Activated T-helper 2 cell treated with anti-CD3 and anti-CD28 coated beads, Interferon-gamma antibody, Interleukin-2, Interleukin-4, amounts not matched to agents 10 μg/mL and 5 μg/mL and 100 μg/mL, durations not matched to agents 14 hours and 24 hours and 36 hours (primary cell): ENCODE results near the gene TRIM31. TPM values are rescaled to one million over a fixed set of nuclear protein-coding genes. Genes with fewer than 3 reads are reported as not detected.

ENCODE experiments used
- DNase-seq: peaks from one replicate; pipeline ENCODE4 v3.0.0; 2021; ENCODE audit warnings: low spot score
- H3K27ac Mint-ChIP-seq: one replicate; pipeline ENCODE4 v1.8.0; 2021; ENCODE audit warnings: mixed read lengths
- H3K27me3 Mint-ChIP-seq: one replicate; pipeline ENCODE4 v1.8.0; 2021; ENCODE audit warnings: low read depth, mixed read lengths
- H3K36me3 Mint-ChIP-seq: one replicate; pipeline ENCODE4 v1.8.0; 2021; ENCODE audit warnings: low read depth, mixed read lengths
- H3K4me1 Mint-ChIP-seq: one replicate; pipeline ENCODE4 v1.8.0; 2021; ENCODE audit warnings: low read depth, mixed read lengths
- H3K4me3 Mint-ChIP-seq: one replicate; pipeline ENCODE4 v1.8.0; 2021; ENCODE audit warnings: low read depth, mild to moderate bottlenecking, moderate library complexity, mixed read lengths
- H3K9me3 Mint-ChIP-seq: one replicate; pipeline ENCODE4 v1.8.0; 2021; ENCODE audit warnings: mixed read lengths
- intact Hi-C: fragments of 100-400 bp; cut with micrococcal nuclease; formaldehyde crosslinking; loops from one replicate; pipeline ENCODE4 v1.15.1; 2023
- total RNA-seq: library from RNA; stranded (reverse); gene quantifications from 2 replicates; pipeline ENCODE4 v1.2.3, GENCODE V29; 2022

The TRIM31 gene
- total RNA-seq, 1 donor from 2014 or later = not detected

- intact Hi-C loops = loop anchor here (5.0 kb wide), 1 partner anchor 34 kb away; the partner anchor contains the start of gene PPP1R11
- Mint-ChIP-seq H3K4me1 (peaks cover 28% of the 10 kb centered on the region), H3K4me3 (peak overlapping the region; percentile 67), H3K27ac (no peak overlapping the region), H3K36me3 (peaks cover 4% of the 10 kb centered on the region), H3K27me3 (peaks cover 66% of the 10 kb centered on the region), H3K9me3 (no peaks in the 10 kb centered on the region)
- DNase-seq = no peak
These were observed 12.1 kb downstream of the TRIM31 start for GRCh38 chr6:30100585-30101443.

GRCh38 chr6:30100154-30100553, 12.7 kb downstream of the TRIM31 start:
- no peak for DNase-seq
- H3K9me3 Mint-ChIP-seq = no peaks in the 10 kb centered on the region
- H3K4me3 Mint-ChIP-seq = no peak overlapping the region
- peaks cover 4% of the 10 kb centered on the region for H3K36me3 Mint-ChIP-seq
- H3K27me3 Mint-ChIP-seq = peaks cover 67% of the 10 kb centered on the region
- intact Hi-C loops = loop anchor here (5.0 kb wide), 1 partner anchor 33 kb away; the partner anchor contains the start of gene PPP1R11
- H3K4me1 Mint-ChIP-seq = peaks cover 28% of the 10 kb centered on the region
- H3K27ac Mint-ChIP-seq = no peak overlapping the region

GRCh38 chr6:30097902-30098768, 14.8 kb downstream of the TRIM31 start:
- no peak for DNase-seq
- Mint-ChIP-seq H3K4me1 (peaks cover 22% of the 10 kb centered on the region), H3K36me3 (peaks cover 4% of the 10 kb centered on the region), H3K27me3 (peaks cover 66% of the 10 kb centered on the region), H3K9me3 (no peaks in the 10 kb centered on the region), H3K27ac (no peak overlapping the region), H3K4me3 (no peak overlapping the region)
- intact Hi-C loops = no loop called here

GRCh38 chr6:30096829-30097228, 16.1 kb downstream of the TRIM31 start:
- Mint-ChIP-seq H3K9me3 (no peaks in the 10 kb centered on the region), H3K27me3 (peaks cover 71% of the 10 kb centered on the region), H3K27ac (no peak overlapping the region), H3K4me3 (no peak overlapping the region), H3K36me3 (peaks cover 4% of the 10 kb centered on the region), H3K4me1 (peaks cover 15% of the 10 kb centered on the region)
- intact Hi-C loops = no loop called here
- no peak for DNase-seq

GRCh38 chr6:30093951-30094661, 18.8 kb downstream of the TRIM31 start:
- Mint-ChIP-seq H3K4me1 (peaks cover 4% of the 10 kb centered on the region), H3K27ac (no peak overlapping the region), H3K36me3 (no peaks in the 10 kb centered on the region), H3K9me3 (no peaks in the 10 kb centered on the region), H3K4me3 (no peak overlapping the region), H3K27me3 (peaks cover 69% of the 10 kb centered on the region)
- intact Hi-C loops = no loop called here
- DNase-seq = no peak

GRCh38 chr6:30092852-30093543, 19.9 kb downstream of the TRIM31 start:
- Mint-ChIP-seq H3K9me3 (no peaks in the 10 kb centered on the region), H3K27ac (no peak overlapping the region), H3K4me1 (peaks cover 3% of the 10 kb centered on the region), H3K27me3 (peaks cover 64% of the 10 kb centered on the region), H3K36me3 (no peaks in the 10 kb centered on the region), H3K4me3 (no peak overlapping the region)
- no peak for DNase-seq
- intact Hi-C loops = no loop called here

- Mint-ChIP-seq H3K36me3 (no peaks in the 10 kb centered on the region), H3K9me3 (no peaks in the 10 kb centered on the region), H3K27me3 (peaks cover 60% of the 10 kb centered on the region), H3K27ac (no peak overlapping the region), H3K4me1 (no peaks in the 10 kb centered on the region), H3K4me3 (no peak overlapping the region)
- intact Hi-C loops = no loop called here
- DNase-seq = no peak
These were observed 21.1 kb downstream of the TRIM31 start for GRCh38 chr6:30091577-30092381.

- no peak overlapping the region for H3K27ac Mint-ChIP-seq
- no peaks in the 10 kb centered on the region for H3K9me3 Mint-ChIP-seq
- H3K4me1 Mint-ChIP-seq = no peaks in the 10 kb centered on the region
- H3K27me3 Mint-ChIP-seq = peaks cover 47% of the 10 kb centered on the region
- H3K36me3 Mint-ChIP-seq = no peaks in the 10 kb centered on the region
- no peak overlapping the region for H3K4me3 Mint-ChIP-seq
- intact Hi-C loops = no loop called here
- no peak for DNase-seq
These were observed 25.0 kb downstream of the TRIM31 start for GRCh38 chr6:30087876-30088275.

- Mint-ChIP-seq H3K36me3 (no peaks in the 10 kb centered on the region), H3K4me1 (peaks cover 21% of the 10 kb centered on the region), H3K27ac (no peak overlapping the region), H3K4me3 (no peak overlapping the region), H3K27me3 (peaks cover 65% of the 10 kb centered on the region), H3K9me3 (no peaks in the 10 kb centered on the region)
- DNase-seq = no peak
- intact Hi-C loops = no loop called here
These were observed 35.7 kb downstream of the TRIM31 start for GRCh38 chr6:30077218-30077617.

- intact Hi-C loops = no loop called here
- H3K36me3 Mint-ChIP-seq = peaks cover 6% of the 10 kb centered on the region
- peaks cover 27% of the 10 kb centered on the region for H3K4me1 Mint-ChIP-seq
- H3K27ac Mint-ChIP-seq = no peak overlapping the region
- DNase-seq = no peak
- peak overlapping the region; percentile 30 for H3K4me3 Mint-ChIP-seq
- no peaks in the 10 kb centered on the region for H3K9me3 Mint-ChIP-seq
- peaks cover 74% of the 10 kb centered on the region for H3K27me3 Mint-ChIP-seq
These were observed 36.8 kb downstream of the TRIM31 start for GRCh38 chr6:30075790-30076732.
